HCT116 (cell line): ENCODE results near the gene AMOTL1. TPM values are rescaled to one million over a fixed set of nuclear protein-coding genes. Genes with fewer than 3 reads are reported as not detected.

Experiments
- ATAC-seq: fragments of 200-7000 bp; cut with Tn5 transposase; 2 replicates; pipeline ENCODE4 v1.9.1; 2020; ENCODE audit warnings: mild to moderate bottlenecking, moderate library complexity
- BruUV-seq: library from RNA; stranded (reverse); fragments of 400-500 nt; replicated peaks from 2 replicates; lab custom pipeline; 2021; lab: Mats Ljungman, UMichigan
- CTCF ChIA-PET: fragments of 300-600 bp; sonication (Branson Sonifier 250); formaldehyde crosslinking; loops from one replicate; lab custom pipeline; 2021; ENCODE audit warnings: antibody characterized with exemption; lab: Charles Lee
- POLR2A ChIA-PET: fragments of 300-600, 350-600 bp; sonication (Branson Sonifier 250); formaldehyde crosslinking; loops from one replicate; lab custom pipeline; 2021; ENCODE audit warnings: antibody characterized with exemption; lab: Charles Lee
- RAD21 ChIA-PET, 2 experiments: fragments of 300-600 bp; sonication (Branson Sonifier 250); formaldehyde crosslinking; loops; one replicate each; lab custom pipeline; 2023; ENCODE audit warnings: low total read pairs in 2 of 2; ENCODE audit not compliant: uncharacterized antibody in 2 of 2, unreplicated experiment in 2 of 2, low non-redundant PET in 1 of 2; lab: Charles Lee
- DNase-seq: peaks from one replicate; pipeline ENCODE4 v3.0.0-alpha.2; 2010; ENCODE audit warnings: low read depth, low spot score
- H2AFZ ChIP-seq: fragments of 200-600 bp; shearing (Covaris generic), sonication (generic); 2 replicates; pipeline ENCODE4 v1.6.1; 2017; ENCODE audit warnings: low read depth, mixed run types, mixed read lengths, antibody characterized with exemption, low read length; ENCODE audit not compliant: poor library complexity, severe bottlenecking
- H3K27ac ChIP-seq: 2 replicates; pipeline ENCODE4 v1.5.1; 2012; ENCODE audit warnings: low read depth, low read length
- H3K27me3 ChIP-seq: fragments of 200-600 bp; sonication (generic); 2 replicates; pipeline ENCODE4 v1.6.1; 2016; ENCODE audit warnings: mixed run types, low read length, mixed read lengths; ENCODE audit not compliant: insufficient read depth
- H3K36me3 ChIP-seq, 2 experiments: fragments of 200-500 bp in 1 of 2; fragments of 200-600 bp in 1 of 2; sonication (Bioruptor generic) in 1 of 2; sonication (generic) in 1 of 2; 2 replicates each; pipeline versions ENCODE4 v1.5.1 to v1.6.1; 2014 to 2016; ENCODE audit warnings: low read length in 2 of 2, inconsistent platforms in 1 of 2, mixed read lengths in 1 of 2, mixed run types in 1 of 2; ENCODE audit not compliant: insufficient read depth in 2 of 2, control insufficient read depth in 1 of 2
- H3K4me1 ChIP-seq, 2 experiments: fragments of 200-600 bp in 1 of 2; sonication (generic) in 1 of 2; 2 replicates each; pipeline versions ENCODE4 v1.5.1 to v1.6.1; 2012 to 2017; ENCODE audit warnings: low read length in 2 of 2, inconsistent platforms in 1 of 2, mild to moderate bottlenecking in 1 of 2, mixed read lengths in 1 of 2, mixed run types in 1 of 2, moderate library complexity in 1 of 2; ENCODE audit not compliant: insufficient read depth in 2 of 2, control insufficient read depth in 1 of 2
- H3K4me2 ChIP-seq: fragments of 200-600 bp; sonication (generic); 2 replicates; pipeline ENCODE4 v1.6.1; 2017; ENCODE audit warnings: mixed run types, low read length, mixed read lengths
- H3K4me3 ChIP-seq, 2 experiments: fragments of 200-600 bp in 1 of 2; sonication (generic) in 1 of 2; replicated peaks in 1 of 2; 2 replicates each; pipeline ENCODE4 v1.5.1; 2011 to 2016; ENCODE audit warnings: low read length in 2 of 2, control low read depth in 1 of 2, low read depth in 1 of 2, mild to moderate bottlenecking in 1 of 2, mixed read lengths in 1 of 2, mixed run types in 1 of 2
- H3K79me2 ChIP-seq: fragments of 200-600 bp; sonication (generic); 2 replicates; pipeline ENCODE4 v1.6.1; 2017; ENCODE audit warnings: mild to moderate bottlenecking, mixed run types, low read length, moderate library complexity, mixed read lengths; ENCODE audit not compliant: insufficient read depth
- H3K9ac ChIP-seq: fragments of 200-600 bp; sonication (generic); 2 replicates; pipeline ENCODE4 v1.6.1; 2016; ENCODE audit warnings: low read length, mixed read lengths
- H3K9me2 ChIP-seq: fragments of 200-600 bp; sonication (generic), shearing (Covaris generic); 2 replicates; pipeline ENCODE4 v1.6.1; 2017; ENCODE audit warnings: mixed run types, mild to moderate bottlenecking, moderate library complexity; ENCODE audit not compliant: insufficient read depth
- H3K9me3 ChIP-seq, 2 experiments: fragments of 200-500 bp in 1 of 2; fragments of 200-600 bp in 1 of 2; sonication (Bioruptor generic) in 1 of 2; sonication (generic) in 1 of 2; 2 replicates each; pipeline ENCODE4 v1.6.1; 2014 to 2017; ENCODE audit warnings: low read length in 2 of 2, mixed read lengths in 2 of 2, inconsistent platforms in 1 of 2, low read depth in 1 of 2, mild to moderate bottlenecking in 1 of 2, mixed run types in 1 of 2, moderate library complexity in 1 of 2; ENCODE audit not compliant: control insufficient read depth in 1 of 2, insufficient read depth in 1 of 2
- H4K20me1 ChIP-seq: fragments of 200-600 bp; sonication (generic), shearing (Covaris generic); 2 replicates; pipeline ENCODE4 v1.6.1; 2017; ENCODE audit warnings: mixed run types, mild to moderate bottlenecking, moderate library complexity; ENCODE audit not compliant: insufficient read depth
- CEBPB ChIP-seq: IDR thresholded peaks from 2 replicates; pipeline ENCODE4 v1.6.1; 2012; ENCODE audit warnings: low read depth
- EGR1 ChIP-seq: IDR thresholded peaks from 2 replicates; pipeline ENCODE4 v1.6.1; 2012; ENCODE audit warnings: low read depth
- EZH2 ChIP-seq: fragments of 200-600 bp; sonication (generic); IDR thresholded peaks from 2 replicates; pipeline ENCODE4 v1.6.1; 2017; ENCODE audit warnings: antibody characterized with exemption, mixed run types
- FOSL1 ChIP-seq: IDR thresholded peaks from 2 replicates; pipeline ENCODE4 v1.6.1; 2012; ENCODE audit warnings: low read depth
- JUND ChIP-seq: IDR thresholded peaks from 2 replicates; pipeline ENCODE4 v1.6.1; 2012
- MAX ChIP-seq: IDR thresholded peaks from 2 replicates; pipeline ENCODE4 v1.6.1; 2012
- POLR2AphosphoS5 ChIP-seq: IDR thresholded peaks from 2 replicates; pipeline ENCODE4 v1.6.1; 2011; ENCODE audit warnings: mild to moderate bottlenecking, low read depth, low read length, moderate library complexity
- REST ChIP-seq: IDR thresholded peaks from 2 replicates; pipeline ENCODE4 v1.6.1; 2012; ENCODE audit warnings: low read depth
- SIN3A ChIP-seq: IDR thresholded peaks from 2 replicates; pipeline ENCODE4 v1.6.1; 2012; ENCODE audit warnings: low read depth
- SP1 ChIP-seq: IDR thresholded peaks from 2 replicates; pipeline ENCODE4 v1.6.1; 2012; ENCODE audit warnings: low read depth
- TCF7L2 ChIP-seq: IDR thresholded peaks from 2 replicates; pipeline ENCODE4 v1.7.0; 2011; ENCODE audit warnings: borderline replicate concordance, inconsistent platforms; ENCODE audit not compliant: insufficient read depth, insufficient read length; ENCODE audit errors: extremely low read depth
- YY1 ChIP-seq: IDR thresholded peaks from 2 replicates; pipeline ENCODE4 v1.6.1; 2011; ENCODE audit warnings: low read length, low read depth, moderate library complexity, mild to moderate bottlenecking; ENCODE audit not compliant: insufficient replicate concordance; ENCODE audit errors: extremely low read depth
- ZNF274 ChIP-seq: fragments of 200-500 bp; sonication (Bioruptor generic); IDR thresholded peaks from 2 replicates; pipeline ENCODE4 v1.6.1; 2014; ENCODE audit warnings: mild to moderate bottlenecking, low read depth, low read length, inconsistent platforms
- intact Hi-C: fragments of 100-400 bp; cut with micrococcal nuclease; formaldehyde crosslinking; loops from 2 replicates; pipeline ENCODE4 v1.10.0; 2022
- total RNA-seq: library from RNA; stranded (reverse); gene quantifications from one replicate; pipeline ENCODE4 v1.2.1, GENCODE V29; 2021; ENCODE audit not compliant: unreplicated experiment

The AMOTL1 gene
- total RNA-seq, 1 experiment from 2014 or later: 27.6 TPM

GRCh38 chr11:94925422-94926270 lies 157.5 kb downstream of the AMOTL1 start:
- ChIA-PET RAD21 (interaction anchor here in 1 of 2 experiments (0.7 kb wide), 1 partner anchor 231 kb away, joined by 3 read pairs; no protein-coding TSS in a partner anchor), CTCF (no interaction called here), POLR2A (no interaction called here)
- no peaks in the 10 kb centered on the region for H3K9me2 ChIP-seq
- no peak for ATAC-seq
- H3K4me3 ChIP-seq: no peak overlapping the region
- no peaks in the 10 kb centered on the region for H3K9me3 ChIP-seq
- H2AFZ ChIP-seq: no peak overlapping the region
- TF ChIP-seq ZNF274: no peak
- TF ChIP-seq SP1: no peak
- no peak for TF ChIP-seq YY1
- TF ChIP-seq MAX: no peak
- TF ChIP-seq SIN3A: no peak
- no peak for TF ChIP-seq EZH2
- TF ChIP-seq, all 23 proteins: peak for 0
- peaks cover 13 to 17% of the 10 kb centered on the region in 2 experiments; a peak in 3 of 4 replicates for H3K4me1 ChIP-seq
- no peak overlapping the region for H3K4me2 ChIP-seq
- no peaks in the 10 kb centered on the region for H4K20me1 ChIP-seq
- no peaks in the 10 kb centered on the region for H3K79me2 ChIP-seq
- no TSS peak for BruUV-seq
- no peak overlapping the region for H3K9ac ChIP-seq
- H3K36me3 ChIP-seq: no peaks in the 10 kb centered on the region
- no peaks in the 10 kb centered on the region for H3K27me3 ChIP-seq
- no peak overlapping the region for H3K27ac ChIP-seq
- intact Hi-C loops: no loop called here
- DNase-seq: no peak

- Histone ChIP-seq H3K27ac (no peak overlapping the region), H3K79me2 (no peaks in the 10 kb centered on the region), H3K36me3 (no peaks in the 10 kb centered on the region), H3K9me2 (no peaks in the 10 kb centered on the region), H2AFZ (no peak overlapping the region), H3K9me3 (no peaks in the 10 kb centered on the region), H3K27me3 (no peaks in the 10 kb centered on the region), H3K4me1 (peaks cover 13 to 17% of the 10 kb centered on the region in 2 experiments; a peak in 3 of 4 replicates), H3K4me3 (no peak overlapping the region), H4K20me1 (no peaks in the 10 kb centered on the region), H3K9ac (no peak overlapping the region), H3K4me2 (no peak overlapping the region)
- DNase-seq: no peak
- intact Hi-C loops: no loop called here
- CTCF ChIA-PET: no interaction called here
- ATAC-seq: no peak
- RAD21 ChIA-PET: interaction anchor here in 1 of 2 experiments (0.7 kb wide), 1 partner anchor 230 kb away, joined by 3 read pairs; no protein-coding TSS in a partner anchor
- no peak for TF ChIP-seq JUND
- TF ChIP-seq CEBPB: no peak
- TF ChIP-seq FOSL1: no peak
- no peak for TF ChIP-seq REST
- TF ChIP-seq MAX: no peak
- TF ChIP-seq EZH2: no peak
- TF ChIP-seq EGR1: no peak
- TF ChIP-seq YY1: no peak
- TF ChIP-seq TCF7L2: no peak
- TF ChIP-seq POLR2AphosphoS5: no peak
- BruUV-seq: no TSS peak
- POLR2A ChIA-PET: no interaction called here
These were observed 158.1 kb downstream of the AMOTL1 start for GRCh38 chr11:94926271-94926625.
